Esophagus squamous epithelium (tissue), 5 donors: ENCODE results near the gene GTF2B. TPM values are rescaled to one million over a fixed set of nuclear protein-coding genes. Genes with fewer than 3 reads are reported as not detected.

Experiments
- DNase-seq: peaks from one replicate; lab custom pipeline; 2025; lab: John Stamatoyannopoulos, UW
- H3K27ac ChIP-seq, 4 donors: fragments of 200-600 bp; sonication (generic); one replicate each; pipeline ENCODE4 v1.5.1; 2016 to 2019; ENCODE audit warnings: mild to moderate bottlenecking in 1 of 4
- H3K27me3 ChIP-seq, 4 donors: fragments of 200-600 bp; sonication (generic); 1 replicate in 3 of 4; 2 replicates in 1 of 4; pipeline versions ENCODE4 v1.5.1 to v1.6.0; 2017 to 2021; ENCODE audit warnings: antibody characterized with exemption in 1 of 4
- H3K36me3 ChIP-seq, 3 donors: fragments of 200-600 bp; sonication (generic); one replicate each; pipeline ENCODE4 v1.5.1; 2016 to 2019
- H3K4me1 ChIP-seq, 3 donors: fragments of 200-600 bp; sonication (generic); one replicate each; pipeline ENCODE4 v1.5.1; 2017 to 2019
- H3K4me3 ChIP-seq, 4 donors: fragments of 200-600 bp; sonication (generic); 1 replicate in 3 of 4; 2 replicates in 1 of 4; pipeline ENCODE4 v1.5.1; 2016 to 2019; ENCODE audit warnings: mild to moderate bottlenecking in 2 of 4, moderate library complexity in 1 of 4
- H3K9me3 ChIP-seq, 3 donors: fragments of 200-600 bp; sonication (generic); one replicate each; pipeline ENCODE4 v1.5.1; 2016 to 2019
- POLR2A ChIP-seq, 4 donors: fragments of 450-650 bp; IDR thresholded peaks; one replicate each; pipeline ENCODE4 v1.6.1; 2017; ENCODE audit warnings: antibody characterized with exemption in 4 of 4, mild to moderate bottlenecking in 4 of 4, moderate library complexity in 3 of 4
- WGBS, 2 donors: methylation state at CpG; one replicate each; pipeline ENCODE4 v1.1.5; 2018; 5-methylcytosine and 5-hydroxymethylcytosine counted together
- intact Hi-C: fragments of 100-400 bp; cut with DNase I; formaldehyde crosslinking; loops from one replicate; pipeline ENCODE4 v1.15.0; 2022
- small RNA-seq, 4 donors: library from RNA; depleted of rRNA; stranded (forward); fragments of <200 nt; gene quantifications; one replicate each; pipeline ENCODE3, GENCODE V24; 2016
- total RNA-seq, 4 donors: library from RNA; depleted of rRNA; stranded (reverse); fragments of >200 nt; gene quantifications; one replicate each; pipeline ENCODE4 v1.1.0, GENCODE V29; 2016
- TF ChIP-seq, protein P1 (sequence below), 6 experiments: fragments of 450-650 bp in 4 of 6; fragments of 200-600 bp in 2 of 6; sonication (generic) in 2 of 6; IDR thresholded peaks; one replicate each; pipeline ENCODE4 v1.5.1; 2016 to 2019; ENCODE audit warnings: antibody characterized with exemption in 6 of 6, mild to moderate bottlenecking in 4 of 6, moderate library complexity in 4 of 6
- donor health status: DM: yes; HTN: yes; CAD: no.

Gene GTF2B
- total RNA-seq, 4 donors from 2014 or later = 31.2 to 45.1 (median 32.1) TPM

DNA sequence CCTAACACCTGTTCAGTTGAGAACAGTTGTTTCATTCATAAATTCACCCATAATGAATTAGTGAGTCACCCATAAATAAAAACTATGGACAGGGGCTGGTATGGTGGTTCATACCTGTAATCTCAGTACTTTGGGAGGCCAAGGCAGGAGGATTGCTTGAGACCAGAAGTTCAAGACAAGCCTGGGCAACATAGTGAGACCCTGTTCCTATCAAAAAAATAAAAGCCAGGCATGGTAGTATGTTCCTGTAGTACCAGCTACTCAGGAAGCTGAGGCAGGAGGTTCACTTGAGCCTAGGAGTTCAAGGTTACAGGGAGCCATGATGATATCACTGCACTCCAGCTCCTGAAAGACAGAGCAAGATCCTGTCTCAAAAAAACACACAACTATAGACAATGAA lies 79.0 kb downstream of the GTF2B start:
- Histone ChIP-seq H3K4me1 (no peaks in the 10 kb centered on the region), H3K4me3 (no peak overlapping the region), H3K27me3 (no peaks in the 10 kb centered on the region), H3K27ac (no peak overlapping the region), H3K9me3 (no peaks in the 10 kb centered on the region), H3K36me3 (peaks cover 0 to 94% (median 14%) of the 10 kb centered on the region in 3 donors)
- no peak for TF ChIP-seq POLR2A (IDR thresholded peaks at IDR 0.05)
- TF ChIP-seq, protein P1, sequence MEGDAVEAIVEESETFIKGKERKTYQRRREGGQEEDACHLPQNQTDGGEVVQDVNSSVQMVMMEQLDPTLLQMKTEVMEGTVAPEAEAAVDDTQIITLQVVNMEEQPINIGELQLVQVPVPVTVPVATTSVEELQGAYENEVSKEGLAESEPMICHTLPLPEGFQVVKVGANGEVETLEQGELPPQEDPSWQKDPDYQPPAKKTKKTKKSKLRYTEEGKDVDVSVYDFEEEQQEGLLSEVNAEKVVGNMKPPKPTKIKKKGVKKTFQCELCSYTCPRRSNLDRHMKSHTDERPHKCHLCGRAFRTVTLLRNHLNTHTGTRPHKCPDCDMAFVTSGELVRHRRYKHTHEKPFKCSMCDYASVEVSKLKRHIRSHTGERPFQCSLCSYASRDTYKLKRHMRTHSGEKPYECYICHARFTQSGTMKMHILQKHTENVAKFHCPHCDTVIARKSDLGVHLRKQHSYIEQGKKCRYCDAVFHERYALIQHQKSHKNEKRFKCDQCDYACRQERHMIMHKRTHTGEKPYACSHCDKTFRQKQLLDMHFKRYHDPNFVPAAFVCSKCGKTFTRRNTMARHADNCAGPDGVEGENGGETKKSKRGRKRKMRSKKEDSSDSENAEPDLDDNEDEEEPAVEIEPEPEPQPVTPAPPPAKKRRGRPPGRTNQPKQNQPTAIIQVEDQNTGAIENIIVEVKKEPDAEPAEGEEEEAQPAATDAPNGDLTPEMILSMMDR (IDR thresholded peaks at IDR 0.05) = no peak
- intact Hi-C loops = no loop called here
- no peak for DNase-seq

DNA sequence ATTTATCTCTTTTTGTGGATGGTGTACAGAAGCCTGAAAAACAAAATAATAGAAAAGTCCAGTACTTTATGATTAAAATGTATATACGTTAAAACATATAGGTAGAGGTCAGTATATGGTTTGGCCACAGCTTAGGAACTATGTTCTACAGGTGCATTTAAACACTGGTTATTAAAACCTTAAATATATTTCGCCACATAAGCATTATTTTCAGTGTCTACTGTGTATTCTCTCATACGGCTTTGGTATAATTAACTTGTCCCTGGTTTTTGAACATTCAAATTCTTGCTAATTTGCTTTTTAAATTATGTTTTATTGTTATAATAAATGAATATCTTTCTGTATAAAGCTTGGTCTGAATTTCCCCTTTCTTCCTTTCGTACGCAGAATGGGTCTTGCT lies 87.9 kb downstream of the GTF2B start:
- WGBS, 2 donors = 92 to 97% methylated on average over 5 of the region's 5 CpGs
- Histone ChIP-seq H3K4me3 (no peak overlapping the region), H3K9me3 (peaks cover 0 to 7% (median 6%) of the 10 kb centered on the region in 3 donors), H3K36me3 (peaks cover 6 to 98% (median 7%) of the 10 kb centered on the region in 3 donors), H3K4me1 (no peaks in the 10 kb centered on the region), H3K27ac (no peak overlapping the region), H3K27me3 (no peaks in the 10 kb centered on the region)
- no peak for DNase-seq
- intact Hi-C loops = no loop called here
- TF ChIP-seq, protein P1 (IDR thresholded peaks at IDR 0.05) = no peak
- TF ChIP-seq POLR2A (IDR thresholded peaks at IDR 0.05) = no peak

DNA sequence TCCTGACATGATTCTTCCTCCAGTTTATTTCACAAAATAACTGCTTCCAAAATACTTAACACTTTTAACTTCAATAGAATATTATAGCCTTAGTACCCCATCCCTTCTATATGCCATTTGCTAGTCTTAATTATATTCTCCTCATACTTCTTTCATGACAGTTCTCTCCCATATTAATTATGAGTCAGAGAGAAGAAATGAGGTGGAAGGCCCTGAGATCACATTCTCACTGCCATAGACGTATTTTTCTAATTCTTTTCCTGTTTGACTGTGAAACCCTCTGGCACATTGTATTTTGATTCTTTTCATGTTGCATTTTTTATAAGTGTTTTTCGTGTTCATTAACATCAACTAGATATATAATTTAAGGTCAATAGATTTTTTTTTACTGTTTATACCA lies 88.4 kb downstream of the GTF2B start:
- TF ChIP-seq POLR2A (IDR thresholded peaks at IDR 0.05) = no peak
- TF ChIP-seq, protein P1 (IDR thresholded peaks at IDR 0.05) = no peak

More for the DNA sequence above, 88.4 kb downstream of the GTF2B start:
- Histone ChIP-seq H3K9me3 (peaks cover 0 to 7% (median 6%) of the 10 kb centered on the region in 3 donors), H3K27ac (peak overlapping the region in 1 of 4 donors; percentile 34), H3K4me3 (no peak overlapping the region), H3K27me3 (no peaks in the 10 kb centered on the region), H3K36me3 (peaks cover 4 to 94% (median 6%) of the 10 kb centered on the region in 3 donors), H3K4me1 (no peaks in the 10 kb centered on the region)
- WGBS, 2 donors = 69 to 83% methylated on average over 2 of the region's 2 CpGs
- intact Hi-C loops = no loop called here
- DNase-seq = no peak

Small RNA genes within 50 kb of the gene (small RNA-seq; reads per million reads assigned to genes)
- 0 reads per million in 4 donors for gene RNU6-125P

Other genes with a start within 250 kb of the GTF2B start
- 10 to 100 TPM; 26.1 to 54.0 (median 34.8) TPM for gene PKN2, start 207.3 kb downstream of the GTF2B start, total RNA-seq
- 10 to 100 TPM; 13.8 to 41.4 (median 33.0) TPM for gene KYAT3, start 101.1 kb upstream of the GTF2B start, total RNA-seq
- 10 to 100 TPM; 12.4 to 32.0 (median 16.8) TPM for gene RBMXL1, start 101.1 kb upstream of the GTF2B start, total RNA-seq
- gene GBP3, start 131.3 kb upstream of the GTF2B start, total RNA-seq = 10 to 100 TPM in 3 of 4 donors, 1 to 10 TPM in 1; 9.6 to 16.7 (median 12.9) TPM
- 10 to 100 TPM in 3 of 4 donors, 1 to 10 TPM in 1; 6.3 to 22.1 (median 15.2) TPM for gene GBP1, start 173.6 kb upstream of the GTF2B start, total RNA-seq
- 10 to 100 TPM; 23.6 to 97.7 (median 54.2) TPM for gene GBP2, start 234.5 kb upstream of the GTF2B start, total RNA-seq